Ishikawa (cell line): ENCODE measurements around the gene USP1.

ENCODE experiments used
- CREB1 ChIP-seq: IDR thresholded peaks from 2 replicates; pipeline ENCODE4 v1.6.1; 2012; ENCODE audit warnings: low read depth
- EGR1 ChIP-seq: IDR thresholded peaks from 2 replicates; pipeline ENCODE4 v1.6.1; 2012
- EP300 ChIP-seq: IDR thresholded peaks from 2 replicates; pipeline ENCODE4 v1.6.1; 2012; ENCODE audit warnings: borderline replicate concordance
- MAX ChIP-seq: IDR thresholded peaks from 2 replicates; pipeline ENCODE4 v1.6.1; 2012
- RAD21 ChIP-seq: IDR thresholded peaks from 2 replicates; pipeline ENCODE4 v1.6.1; 2012; ENCODE audit warnings: low read depth
- REST ChIP-seq: IDR thresholded peaks from 2 replicates; pipeline ENCODE4 v1.6.1; 2012; ENCODE audit warnings: low read depth, mild to moderate bottlenecking
- TAF1 ChIP-seq: IDR thresholded peaks from 2 replicates; pipeline ENCODE4 v1.6.1; 2012; ENCODE audit warnings: low read depth, mild to moderate bottlenecking
- TCF12 ChIP-seq: IDR thresholded peaks from 2 replicates; pipeline ENCODE4 v1.6.1; 2012; ENCODE audit warnings: low read depth
- USF1 ChIP-seq: IDR thresholded peaks from 2 replicates; pipeline ENCODE4 v1.6.1; 2012
- YY1 ChIP-seq: IDR thresholded peaks from 2 replicates; pipeline ENCODE4 v1.6.1; 2012; ENCODE audit warnings: low read depth
- ZBTB7A ChIP-seq: IDR thresholded peaks from 2 replicates; pipeline ENCODE4 v1.6.1; 2012; ENCODE audit warnings: low read depth

- TF ChIP-seq EP300 (no peak), USF1 (no peak), CREB1 (no peak), ZBTB7A (no peak), RAD21 (no peak), REST (no peak), MAX (no peak), TCF12 (no peak), YY1 (no peak), EGR1 (no peak), TAF1 (no peak)
Observed at GRCh38 chr1:62396871-62397270, 40.0 kb upstream of the USP1 start.
